ENCODE measurements around the gene GPATCH8.

DNA sequence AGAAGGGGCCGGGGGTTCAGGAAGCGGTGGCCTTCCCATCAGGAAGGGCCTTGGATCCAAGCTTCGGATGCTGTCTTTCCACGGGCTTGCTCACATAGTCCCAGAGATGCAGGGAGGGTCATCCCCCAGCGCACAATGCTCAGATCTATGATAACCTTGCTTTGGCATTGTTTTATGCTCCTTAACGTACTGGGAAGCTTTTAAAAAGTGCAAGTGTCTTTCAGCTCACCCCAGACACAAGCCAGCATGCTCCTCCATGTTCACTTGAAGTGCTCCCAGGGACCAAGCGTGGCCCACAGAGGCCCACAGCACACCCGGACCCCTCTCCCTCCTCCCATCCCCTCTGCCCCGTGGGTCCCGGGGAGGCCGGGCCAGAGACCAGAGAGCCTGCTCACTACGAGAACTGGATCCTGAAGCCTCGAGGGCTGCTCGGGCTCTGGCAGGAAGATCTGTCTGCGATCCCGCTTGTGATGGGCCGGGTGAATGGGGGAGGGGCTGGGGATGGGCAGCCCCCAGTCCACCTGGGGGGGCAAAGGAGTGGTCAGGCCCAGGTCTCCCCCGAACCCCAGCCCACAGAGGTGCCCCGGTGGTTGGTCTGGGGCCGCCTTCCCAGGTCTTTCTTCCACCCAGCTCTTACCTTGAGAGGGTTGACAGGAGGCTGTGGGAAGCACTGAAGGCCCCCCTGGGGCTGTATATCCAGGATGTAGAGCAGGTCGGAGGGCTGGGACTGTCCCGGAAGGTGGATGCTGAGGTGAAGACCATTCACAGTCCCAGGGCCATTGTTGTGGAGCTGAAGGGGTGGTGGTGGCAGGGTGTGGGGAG, 127.8 kb downstream of the GPATCH8 start:
- no peak for TF ChIP-seq EZH2 (IDR thresholded peaks at IDR 0.05; ENCODE audit: borderline replicate concordance, low read depth, low read length, poor library complexity, severe bottlenecking)
- TF ChIP-seq, protein P1, sequence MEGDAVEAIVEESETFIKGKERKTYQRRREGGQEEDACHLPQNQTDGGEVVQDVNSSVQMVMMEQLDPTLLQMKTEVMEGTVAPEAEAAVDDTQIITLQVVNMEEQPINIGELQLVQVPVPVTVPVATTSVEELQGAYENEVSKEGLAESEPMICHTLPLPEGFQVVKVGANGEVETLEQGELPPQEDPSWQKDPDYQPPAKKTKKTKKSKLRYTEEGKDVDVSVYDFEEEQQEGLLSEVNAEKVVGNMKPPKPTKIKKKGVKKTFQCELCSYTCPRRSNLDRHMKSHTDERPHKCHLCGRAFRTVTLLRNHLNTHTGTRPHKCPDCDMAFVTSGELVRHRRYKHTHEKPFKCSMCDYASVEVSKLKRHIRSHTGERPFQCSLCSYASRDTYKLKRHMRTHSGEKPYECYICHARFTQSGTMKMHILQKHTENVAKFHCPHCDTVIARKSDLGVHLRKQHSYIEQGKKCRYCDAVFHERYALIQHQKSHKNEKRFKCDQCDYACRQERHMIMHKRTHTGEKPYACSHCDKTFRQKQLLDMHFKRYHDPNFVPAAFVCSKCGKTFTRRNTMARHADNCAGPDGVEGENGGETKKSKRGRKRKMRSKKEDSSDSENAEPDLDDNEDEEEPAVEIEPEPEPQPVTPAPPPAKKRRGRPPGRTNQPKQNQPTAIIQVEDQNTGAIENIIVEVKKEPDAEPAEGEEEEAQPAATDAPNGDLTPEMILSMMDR (conservative IDR thresholded peaks at IDR 0.05; ENCODE audit: low read depth, low read length): no peak
